H1 (cell line): ENCODE results near the gene HOMER2. TPM values are rescaled to one million over a fixed set of nuclear protein-coding genes. Genes with fewer than 3 reads are reported as not detected.

ENCODE experiments used
- GABPA ChIP-seq: IDR thresholded peaks from 2 replicates; pipeline ENCODE4 v1.6.1; 2011; ENCODE audit warnings: mild to moderate bottlenecking, low read length, moderate library complexity, borderline replicate concordance; ENCODE audit not compliant: insufficient read depth
- HDAC6 ChIP-seq: IDR thresholded peaks from one replicate; pipeline ENCODE4 v1.7.1; 2012; ENCODE audit warnings: low read depth, mild to moderate bottlenecking, inconsistent platforms, low read length, moderate library complexity
- JUND ChIP-seq: IDR thresholded peaks from 2 replicates; pipeline ENCODE4 v1.6.1; 2011; ENCODE audit warnings: mild to moderate bottlenecking, improper control_type of control experiment, low read length
- MAX ChIP-seq: IDR thresholded peaks from 2 replicates; pipeline ENCODE4 v1.6.1; 2012; ENCODE audit warnings: inconsistent platforms
- RXRA ChIP-seq: IDR thresholded peaks from 2 replicates; pipeline ENCODE4 v1.6.1; 2011; ENCODE audit warnings: low read depth, mild to moderate bottlenecking, low read length, moderate library complexity; ENCODE audit not compliant: insufficient read depth
- SIRT6 ChIP-seq: IDR thresholded peaks from one replicate; pipeline ENCODE4 v1.7.1; 2012; ENCODE audit warnings: low read length, inconsistent platforms
- SRF ChIP-seq: IDR thresholded peaks from 2 replicates; pipeline ENCODE4 v1.6.1; 2011; ENCODE audit warnings: mild to moderate bottlenecking, low read depth, low read length, moderate library complexity
- USF2 ChIP-seq: IDR thresholded peaks from 2 replicates; pipeline ENCODE4 v1.6.1; 2011; ENCODE audit warnings: low read length, improper control_type of control experiment
- polyA plus RNA-seq, 7 experiments: library from polyadenylated mRNA; depleted of rRNA in 3 of 7; stranded (reverse) in 5 of 7; unstranded in 2 of 7; fragments of >200 nt in 5 of 7; fragments of 200-250 nt in 2 of 7; gene quantifications; 1 replicate in 5 of 7; 2 replicates in 1 of 7; 4 replicates in 1 of 7; pipeline versions ENCODE4 v1.2.1 to v1.2.3, GENCODE V29; 2011 to 2013; ENCODE audit warnings: missing spikeins in 2 of 7, mixed read lengths in 2 of 7
- total RNA-seq: library from RNA; stranded (reverse); fragmentation: NEBNext Ultra II Directional; extraction: Animal tissue kit (Norgen Biotek cat#: 25700); gene quantifications from 2 replicates; pipeline ENCODE4 v1.2.1, GENCODE V29; 2021

Gene HOMER2
- total and polyA plus RNA-seq, 2 of the 8 experiments (the other 6 are each of a cell fraction or from before 2014, with no cell fraction given): 12.5 to 27.6 TPM

- TF ChIP-seq USF2 (no peak), SIRT6 (no peak), GABPA (no peak), SRF (no peak), RXRA (no peak), JUND (no peak), MAX (no peak), HDAC6 (no peak)
Measured at GRCh38 chr15:82858932-82859331, 93.6 kb downstream of the HOMER2 start (continued).
